NCI-H146 treated with DMSO at 0.1 percent for 48 hours (cell line): Measurements from ENCODE around the gene OSBPL10.
"Not testable (repeated sequence)": the region's sequence is repeated elsewhere in the genome, so short reads cannot be mapped to it uniquely, and the experiment has no call there.

Experiments used
- DNase-seq: peaks from one replicate; lab custom pipeline; 2025; ENCODE audit not compliant: unreplicated experiment; lab: John Stamatoyannopoulos, UW

OSBPL10 gene

GRCh38 chr3:31819441-31819840 is 161.6 kb downstream of the OSBPL10 start:
- DNase-seq, result no peak

- DNase-seq, result no peak
These were observed 163.6 kb downstream of the OSBPL10 start for GRCh38 chr3:31817411-31817966.

GRCh38 chr3:31815631-31816440 is 165.2 kb downstream of the OSBPL10 start:
- no peak for DNase-seq

GRCh38 chr3:31815006-31815405 is 166.1 kb downstream of the OSBPL10 start:
- no peak for DNase-seq

- no peak for DNase-seq
These were observed 167.4 kb downstream of the OSBPL10 start for GRCh38 chr3:31813686-31814085.

- DNase-seq, result no peak
These were observed 167.9 kb downstream of the OSBPL10 start for GRCh38 chr3:31813197-31813596.

- no peak for DNase-seq
These were observed 170.1 kb downstream of the OSBPL10 start for GRCh38 chr3:31810991-31811433.

- DNase-seq, result no peak
These were observed 172.8 kb downstream of the OSBPL10 start for GRCh38 chr3:31808143-31808720.

- DNase-seq, result no peak
These were observed 176.6 kb downstream of the OSBPL10 start for GRCh38 chr3:31804251-31805051.

- no peak for DNase-seq
These were observed 177.9 kb downstream of the OSBPL10 start for GRCh38 chr3:31802981-31803740.

GRCh38 chr3:31800436-31800835 is 180.6 kb downstream of the OSBPL10 start:
- no peak for DNase-seq

- no peak for DNase-seq
These were observed 182.2 kb downstream of the OSBPL10 start for GRCh38 chr3:31798840-31799239.

GRCh38 chr3:31793821-31794220 is 187.2 kb downstream of the OSBPL10 start:
- no peak for DNase-seq

- DNase-seq, result no peak
These were observed 190.0 kb downstream of the OSBPL10 start for GRCh38 chr3:31791090-31791430.

GRCh38 chr3:31790193-31791089 is 190.6 kb downstream of the OSBPL10 start:
- no peak for DNase-seq

GRCh38 chr3:31789429-31789828 is 191.6 kb downstream of the OSBPL10 start:
- DNase-seq, result no peak

- no peak for DNase-seq
These were observed 195.3 kb downstream of the OSBPL10 start for GRCh38 chr3:31785734-31786133.

GRCh38 chr3:31785286-31785685 is 195.8 kb downstream of the OSBPL10 start:
- no peak for DNase-seq

- DNase-seq, result not testable (repeated sequence)
These were observed 197.2 kb downstream of the OSBPL10 start for GRCh38 chr3:31783851-31784250.

GRCh38 chr3:31782306-31782705 is 198.8 kb downstream of the OSBPL10 start:
- not testable (repeated sequence) for DNase-seq
